ENCODE data around the gene KDM8.

GRCh38 chr16:27265982-27266381 is 62.7 kb downstream of the KDM8 start:
- no peak for TF ChIP-seq CTCF (IDR thresholded peaks at IDR 0.05)
- no peak for TF ChIP-seq EZH2 (IDR thresholded peaks at IDR 0.05; ENCODE audit: borderline replicate concordance, insufficient read depth, low read depth, low read length, poor library complexity, severe bottlenecking)
